Bronchial epithelial cell (primary cell): ENCODE results near the gene ARHGEF19. TPM values are rescaled to one million over a fixed set of nuclear protein-coding genes. Genes with fewer than 3 reads are reported as not detected.

ENCODE experiments used
- DNase-seq: peaks from one replicate; pipeline ENCODE4 v3.0.0-alpha.2; 2010; ENCODE audit warnings: low read depth
- FAIRE-seq: peaks from 2 replicates; lab custom pipeline; 2011; peaks lifted over from hg19 to GRCh38; lab: Jason Lieb, UNC
- H3K27me3 ChIP-seq: 2 replicates; pipeline ENCODE4 v1.5.1; 2011; ENCODE audit warnings: low read length; ENCODE audit not compliant: control insufficient read depth, insufficient read depth
- H3K36me3 ChIP-seq: 2 replicates; pipeline ENCODE4 v1.5.1; 2011; ENCODE audit warnings: low read length; ENCODE audit not compliant: control insufficient read depth, insufficient read depth
- H3K4me3 ChIP-seq: 2 replicates; pipeline ENCODE4 v1.5.1; 2011; ENCODE audit warnings: mild to moderate bottlenecking, low read depth, low read length, control low read depth
- CTCF ChIP-seq: IDR thresholded peaks from 2 replicates; pipeline ENCODE4 v1.5.1; 2011; ENCODE audit warnings: mild to moderate bottlenecking, moderate library complexity, low read length, control low read depth, inconsistent platforms; ENCODE audit not compliant: insufficient read depth, severe bottlenecking
- total RNA-seq: library from RNA; depleted of rRNA; stranded (reverse); fragments of >200 nt; gene quantifications from 2 replicates; pipeline ENCODE4 v1.2.1, GENCODE V29; 2014

ARHGEF19 gene
- total RNA-seq, 1 donor from 2014 or later, result 3.2 TPM

- H3K4me3 ChIP-seq, result no peak overlapping the region
- DNase-seq (no peak), FAIRE-seq (no peak)
- TF ChIP-seq CTCF, result no peak
- no peaks in the 10 kb centered on the region for H3K36me3 ChIP-seq
- H3K27me3 ChIP-seq, result no peaks in the 10 kb centered on the region
Measured at GRCh38 chr1:16191916-16192546, 20.4 kb downstream of the ARHGEF19 start.

GRCh38 chr1:16191309-16191708 lies 21.1 kb downstream of the ARHGEF19 start:
- FAIRE-seq (no peak), DNase-seq (no peak)
- Histone ChIP-seq H3K36me3 (no peaks in the 10 kb centered on the region), H3K27me3 (no peaks in the 10 kb centered on the region), H3K4me3 (no peak overlapping the region)
- no peak for TF ChIP-seq CTCF

- FAIRE-seq (no peak), DNase-seq (no peak)
- H3K4me3 ChIP-seq, result no peak overlapping the region
- no peak for TF ChIP-seq CTCF
- H3K27me3 ChIP-seq, result no peaks in the 10 kb centered on the region
- no peaks in the 10 kb centered on the region for H3K36me3 ChIP-seq
Measured at GRCh38 chr1:16189921-16190621, 22.4 kb downstream of the ARHGEF19 start.

GRCh38 chr1:16189003-16189402 lies 23.4 kb downstream of the ARHGEF19 start:
- DNase-seq (peak; percentile 86), FAIRE-seq (peak; percentile 40)
- no peak for TF ChIP-seq CTCF
- H3K36me3 ChIP-seq, result no peaks in the 10 kb centered on the region
- no peaks in the 10 kb centered on the region for H3K27me3 ChIP-seq
- no peak overlapping the region for H3K4me3 ChIP-seq

GRCh38 chr1:16187748-16188401 lies 24.6 kb downstream of the ARHGEF19 start:
- DNase-seq, result peak; percentile 95
- peak; percentile 97 for TF ChIP-seq CTCF
- peak; percentile 88 for FAIRE-seq
- Histone ChIP-seq H3K27me3 (no peaks in the 10 kb centered on the region), H3K4me3 (no peak overlapping the region), H3K36me3 (no peaks in the 10 kb centered on the region)
